GM12878 (cell line): ENCODE data around the gene REL. TPM values are rescaled to one million over a fixed set of nuclear protein-coding genes. Genes with fewer than 3 reads are reported as not detected.

Source experiments
- ASH2L ChIP-seq: fragments of 300-600, 200-600 bp; sonication (generic); IDR thresholded peaks from 2 replicates; pipeline ENCODE4 v1.6.1; 2017; ENCODE audit warnings: low read depth, mild to moderate bottlenecking, borderline replicate concordance
- HDAC2 ChIP-seq: fragments of 200-600 bp; sonication (generic); IDR thresholded peaks from 2 replicates; pipeline ENCODE4 v1.6.1; 2017
- IKZF1 ChIP-seq: fragments of 450-650 bp; conservative IDR thresholded peaks from 2 replicates; pipeline ENCODE4 v1.6.1; 2017; ENCODE audit warnings: antibody characterized with exemption, mild to moderate bottlenecking
- KAT2A ChIP-seq: conservative IDR thresholded peaks from 2 replicates; pipeline ENCODE4 v1.6.1; 2011; ENCODE audit warnings: low read depth, low read length; ENCODE audit not compliant: control insufficient read depth
- KLF5 ChIP-seq: fragments of 450-650 bp; IDR thresholded peaks from 2 replicates; pipeline ENCODE4 v1.6.1; 2014; ENCODE audit warnings: mild to moderate bottlenecking; ENCODE audit not compliant: partially characterized antibody
- NFIC ChIP-seq: IDR thresholded peaks from 2 replicates; pipeline ENCODE4 v1.6.1; 2012; ENCODE audit warnings: low read depth, mild to moderate bottlenecking, inconsistent platforms, low read length, moderate library complexity
- NFYB ChIP-seq: IDR thresholded peaks from 2 replicates; pipeline ENCODE4 v1.6.1; 2011; ENCODE audit warnings: low read depth, mild to moderate bottlenecking, low read length, improper control_type of control experiment, moderate library complexity; ENCODE audit not compliant: insufficient read depth
- NR2C2 ChIP-seq: IDR thresholded peaks from 2 replicates; pipeline ENCODE4 v1.6.1; 2011; ENCODE audit warnings: borderline replicate concordance, low read depth; ENCODE audit not compliant: control insufficient read depth, insufficient read length
- PAX5 ChIP-seq: IDR thresholded peaks from 2 replicates; pipeline ENCODE4 v1.6.1; 2011; ENCODE audit warnings: low read depth, low read length, borderline replicate concordance
- RFX5 ChIP-seq: IDR thresholded peaks from 2 replicates; pipeline ENCODE4 v1.6.1; 2011; ENCODE audit warnings: low read depth, low read length, improper control_type of control experiment
- TAF1 ChIP-seq: IDR thresholded peaks from 2 replicates; pipeline ENCODE4 v1.6.1; 2011; ENCODE audit warnings: mild to moderate bottlenecking, low read depth, low read length, borderline replicate concordance
- TBL1XR1 ChIP-seq: IDR thresholded peaks from 2 replicates; pipeline ENCODE4 v1.6.1; 2012; ENCODE audit warnings: low read depth, low read length, improper control_type of control experiment
- ZNF207 ChIP-seq: fragments of 450-650 bp; IDR thresholded peaks from 2 replicates; pipeline ENCODE4 v1.6.1; 2014; ENCODE audit warnings: antibody characterized with exemption, mild to moderate bottlenecking, borderline replicate concordance
- ZNF217 ChIP-seq: fragments of 450-650 bp; IDR thresholded peaks from 2 replicates; pipeline ENCODE4 v1.6.1; 2017; ENCODE audit warnings: antibody characterized with exemption, mild to moderate bottlenecking
- ZZZ3 ChIP-seq: IDR thresholded peaks from 2 replicates; pipeline ENCODE4 v1.6.1; 2011; ENCODE audit warnings: low read depth; ENCODE audit not compliant: control insufficient read depth, insufficient read length
- polyA plus RNA-seq, 11 experiments: library from polyadenylated mRNA; depleted of rRNA in 4 of 11; unstranded in 6 of 11; stranded (reverse) in 5 of 11; fragments of >200 nt; fragmentation: Nextera tagmentation in 4 of 11; fragmentation: Illumina TruSeq in 1 of 11; extraction: Ambion mirVana in 4 of 11; extraction: Trizol in 1 of 11; gene quantifications; 1 replicate in 1 of 11; 2 replicates in 10 of 11; pipeline versions ENCODE4 v1.2.1 to v1.2.3, GENCODE V29; 2011 to 2016; ENCODE audit warnings: inconsistent platforms in 2 of 11, missing spikeins in 2 of 11, low read depth in 1 of 11
- total RNA-seq, 4 experiments: library from RNA; depleted of rRNA in 3 of 4; stranded (reverse); fragments of >200 nt in 3 of 4; fragmentation: Illumina TruSeq in 1 of 4; extraction: Trizol in 1 of 4; gene quantifications; 2 replicates each; pipeline versions ENCODE4 v1.2.1 to v1.2.3, GENCODE V29; 2013 to 2021
- TF ChIP-seq, protein P1 (sequence below): fragments of 150-350 bp; IDR thresholded peaks from 2 replicates; pipeline ENCODE4 v1.6.1; 2014; ENCODE audit warnings: mild to moderate bottlenecking, low read depth, low read length
- TF ChIP-seq, protein P2 (sequence below): IDR thresholded peaks from 2 replicates; pipeline ENCODE4 v1.6.1; 2012; ENCODE audit warnings: low read depth, low read length, improper control_type of control experiment
- TF ChIP-seq, protein P3 (sequence below): fragments of 450-650 bp; IDR thresholded peaks from 2 replicates; pipeline ENCODE4 v1.6.1; 2018; ENCODE audit warnings: borderline replicate concordance, mild to moderate bottlenecking; ENCODE audit not compliant: partially characterized antibody
- TF ChIP-seq, protein P4 (sequence below): IDR thresholded peaks from 2 replicates; pipeline ENCODE4 v1.6.1; 2011; ENCODE audit warnings: low read depth, mild to moderate bottlenecking, low read length, moderate library complexity, borderline replicate concordance; ENCODE audit errors: extremely low read depth
- TF ChIP-seq, protein P5 (sequence below): fragments of 450-650 bp; formaldehyde crosslinking; IDR thresholded peaks from 2 replicates; pipeline ENCODE4 v1.5.0; 2022; ENCODE audit warnings: mild to moderate bottlenecking, missing genetic modification characterization

Gene REL
- total and polyA plus RNA-seq, 10 of the 15 experiments (the other 5 are each of a cell fraction or from before 2014, with no cell fraction given) = 6.3 to 52.4 (median 26.6) TPM

DNA sequence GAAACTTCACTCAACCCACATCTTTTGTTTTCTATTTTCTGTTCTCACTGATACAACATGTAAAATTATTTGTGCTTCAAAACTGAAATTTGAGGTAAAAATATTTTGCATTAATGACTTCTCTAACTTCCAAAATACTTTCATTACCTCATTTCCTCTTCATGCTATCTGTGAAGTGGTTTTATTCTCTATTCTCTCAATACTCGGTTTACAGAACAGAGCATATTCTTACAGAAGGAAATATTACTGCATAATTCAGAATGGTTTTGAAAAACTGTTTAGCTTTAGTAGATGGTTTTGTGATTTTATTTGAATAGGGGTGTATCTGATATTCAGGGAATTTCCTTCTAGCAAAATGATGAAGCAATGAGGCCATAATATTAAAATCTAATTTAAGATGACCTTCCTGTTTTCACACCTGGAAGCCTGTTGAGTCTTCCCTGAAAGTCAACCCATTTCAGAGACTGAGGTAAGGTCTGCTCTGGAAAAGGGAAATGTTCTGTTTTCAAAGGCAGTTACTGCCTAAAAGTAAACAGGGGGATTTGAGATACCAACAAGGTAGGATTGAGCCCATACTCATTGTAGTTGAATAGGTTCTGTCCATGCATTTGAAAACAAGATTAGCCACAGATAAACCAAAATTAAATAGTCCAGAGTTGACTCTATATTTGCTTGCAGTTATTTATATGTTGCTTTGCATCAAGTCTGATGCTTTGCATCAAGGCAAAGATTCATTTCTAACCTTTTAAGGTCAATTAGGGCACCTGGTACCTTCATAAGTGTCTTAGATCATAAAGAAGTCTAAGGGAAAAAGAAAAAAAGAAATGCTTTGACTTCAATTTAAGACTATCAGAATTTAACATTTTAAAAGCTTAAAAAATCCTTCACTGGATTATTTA is 85.4 kb downstream of the REL start (continued):
- TF ChIP-seq KAT2A = no peak
- TF ChIP-seq, protein P1, sequence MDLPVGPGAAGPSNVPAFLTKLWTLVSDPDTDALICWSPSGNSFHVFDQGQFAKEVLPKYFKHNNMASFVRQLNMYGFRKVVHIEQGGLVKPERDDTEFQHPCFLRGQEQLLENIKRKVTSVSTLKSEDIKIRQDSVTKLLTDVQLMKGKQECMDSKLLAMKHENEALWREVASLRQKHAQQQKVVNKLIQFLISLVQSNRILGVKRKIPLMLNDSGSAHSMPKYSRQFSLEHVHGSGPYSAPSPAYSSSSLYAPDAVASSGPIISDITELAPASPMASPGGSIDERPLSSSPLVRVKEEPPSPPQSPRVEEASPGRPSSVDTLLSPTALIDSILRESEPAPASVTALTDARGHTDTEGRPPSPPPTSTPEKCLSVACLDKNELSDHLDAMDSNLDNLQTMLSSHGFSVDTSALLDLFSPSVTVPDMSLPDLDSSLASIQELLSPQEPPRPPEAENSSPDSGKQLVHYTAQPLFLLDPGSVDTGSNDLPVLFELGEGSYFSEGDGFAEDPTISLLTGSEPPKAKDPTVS = no peak
- no peak for TF ChIP-seq HDAC2
- no peak for TF ChIP-seq NFYB
- TF ChIP-seq, protein P2, sequence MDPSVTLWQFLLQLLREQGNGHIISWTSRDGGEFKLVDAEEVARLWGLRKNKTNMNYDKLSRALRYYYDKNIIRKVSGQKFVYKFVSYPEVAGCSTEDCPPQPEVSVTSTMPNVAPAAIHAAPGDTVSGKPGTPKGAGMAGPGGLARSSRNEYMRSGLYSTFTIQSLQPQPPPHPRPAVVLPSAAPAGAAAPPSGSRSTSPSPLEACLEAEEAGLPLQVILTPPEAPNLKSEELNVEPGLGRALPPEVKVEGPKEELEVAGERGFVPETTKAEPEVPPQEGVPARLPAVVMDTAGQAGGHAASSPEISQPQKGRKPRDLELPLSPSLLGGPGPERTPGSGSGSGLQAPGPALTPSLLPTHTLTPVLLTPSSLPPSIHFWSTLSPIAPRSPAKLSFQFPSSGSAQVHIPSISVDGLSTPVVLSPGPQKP = no peak
- peak; percentile 61 for TF ChIP-seq IKZF1
- TF ChIP-seq NR2C2 = no peak
- TF ChIP-seq RFX5 = no peak
- TF ChIP-seq TAF1 = 0 out of 2 replicates have a peak, but pooled peaks have one; percentile 12
- TF ChIP-seq, protein P3, sequence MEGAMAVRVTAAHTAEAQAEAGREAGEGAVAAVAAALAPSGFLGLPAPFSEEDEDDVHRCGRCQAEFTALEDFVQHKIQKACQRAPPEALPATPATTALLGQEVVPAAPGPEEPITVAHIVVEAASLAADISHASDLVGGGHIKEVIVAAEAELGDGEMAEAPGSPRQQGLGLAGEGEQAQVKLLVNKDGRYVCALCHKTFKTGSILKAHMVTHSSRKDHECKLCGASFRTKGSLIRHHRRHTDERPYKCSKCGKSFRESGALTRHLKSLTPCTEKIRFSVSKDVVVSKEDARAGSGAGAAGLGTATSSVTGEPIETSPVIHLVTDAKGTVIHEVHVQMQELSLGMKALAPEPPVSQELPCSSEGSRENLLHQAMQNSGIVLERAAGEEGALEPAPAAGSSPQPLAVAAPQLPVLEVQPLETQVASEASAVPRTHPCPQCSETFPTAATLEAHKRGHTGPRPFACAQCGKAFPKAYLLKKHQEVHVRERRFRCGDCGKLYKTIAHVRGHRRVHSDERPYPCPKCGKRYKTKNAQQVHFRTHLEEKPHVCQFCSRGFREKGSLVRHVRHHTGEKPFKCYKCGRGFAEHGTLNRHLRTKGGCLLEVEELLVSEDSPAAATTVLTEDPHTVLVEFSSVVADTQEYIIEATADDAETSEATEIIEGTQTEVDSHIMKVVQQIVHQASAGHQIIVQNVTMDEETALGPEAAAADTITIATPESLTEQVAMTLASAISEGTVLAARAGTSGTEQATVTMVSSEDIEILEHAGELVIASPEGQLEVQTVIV = no peak
- TF ChIP-seq ZNF207 = no peak
- TF ChIP-seq, protein P4, sequence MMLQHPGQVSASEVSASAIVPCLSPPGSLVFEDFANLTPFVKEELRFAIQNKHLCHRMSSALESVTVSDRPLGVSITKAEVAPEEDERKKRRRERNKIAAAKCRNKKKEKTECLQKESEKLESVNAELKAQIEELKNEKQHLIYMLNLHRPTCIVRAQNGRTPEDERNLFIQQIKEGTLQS = no peak
- TF ChIP-seq, protein P5, sequence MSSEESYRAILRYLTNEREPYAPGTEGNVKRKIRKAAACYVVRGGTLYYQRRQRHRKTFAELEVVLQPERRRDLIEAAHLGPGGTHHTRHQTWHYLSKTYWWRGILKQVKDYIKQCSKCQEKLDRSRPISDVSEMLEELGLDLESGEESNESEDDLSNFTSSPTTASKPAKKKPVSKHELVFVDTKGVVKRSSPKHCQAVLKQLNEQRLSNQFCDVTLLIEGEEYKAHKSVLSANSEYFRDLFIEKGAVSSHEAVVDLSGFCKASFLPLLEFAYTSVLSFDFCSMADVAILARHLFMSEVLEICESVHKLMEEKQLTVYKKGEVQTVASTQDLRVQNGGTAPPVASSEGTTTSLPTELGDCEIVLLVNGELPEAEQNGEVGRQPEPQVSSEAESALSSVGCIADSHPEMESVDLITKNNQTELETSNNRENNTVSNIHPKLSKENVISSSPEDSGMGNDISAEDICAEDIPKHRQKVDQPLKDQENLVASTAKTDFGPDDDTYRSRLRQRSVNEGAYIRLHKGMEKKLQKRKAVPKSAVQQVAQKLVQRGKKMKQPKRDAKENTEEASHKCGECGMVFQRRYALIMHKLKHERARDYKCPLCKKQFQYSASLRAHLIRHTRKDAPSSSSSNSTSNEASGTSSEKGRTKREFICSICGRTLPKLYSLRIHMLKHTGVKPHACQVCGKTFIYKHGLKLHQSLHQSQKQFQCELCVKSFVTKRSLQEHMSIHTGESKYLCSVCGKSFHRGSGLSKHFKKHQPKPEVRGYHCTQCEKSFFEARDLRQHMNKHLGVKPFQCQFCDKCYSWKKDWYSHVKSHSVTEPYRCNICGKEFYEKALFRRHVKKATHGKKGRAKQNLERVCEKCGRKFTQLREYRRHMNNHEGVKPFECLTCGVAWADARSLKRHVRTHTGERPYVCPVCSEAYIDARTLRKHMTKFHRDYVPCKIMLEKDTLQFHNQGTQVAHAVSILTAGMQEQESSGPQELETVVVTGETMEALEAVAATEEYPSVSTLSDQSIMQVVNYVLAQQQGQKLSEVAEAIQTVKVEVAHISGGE = no peak
- no peak for TF ChIP-seq ZZZ3
- TF ChIP-seq ZNF217 = peak; percentile 96; the same call in 1 of the 2 replicates
- TF ChIP-seq TBL1XR1 = peak; percentile 96
- 0 out of 2 replicates have a peak, but pooled peaks have one; percentile 37 for TF ChIP-seq ASH2L
- TF ChIP-seq KLF5 = no peak
- peak; percentile 96 for TF ChIP-seq NFIC
- TF ChIP-seq PAX5 = no peak
